Measurements from ENCODE around the gene VCAM1. TPM values are rescaled to one million over a fixed set of nuclear protein-coding genes. Genes with fewer than 3 reads are reported as not detected.

The VCAM1 gene
- total and polyA plus RNA-seq, 11 donors: 1.3 to 40.7 (median 3.9) TPM

DNA sequence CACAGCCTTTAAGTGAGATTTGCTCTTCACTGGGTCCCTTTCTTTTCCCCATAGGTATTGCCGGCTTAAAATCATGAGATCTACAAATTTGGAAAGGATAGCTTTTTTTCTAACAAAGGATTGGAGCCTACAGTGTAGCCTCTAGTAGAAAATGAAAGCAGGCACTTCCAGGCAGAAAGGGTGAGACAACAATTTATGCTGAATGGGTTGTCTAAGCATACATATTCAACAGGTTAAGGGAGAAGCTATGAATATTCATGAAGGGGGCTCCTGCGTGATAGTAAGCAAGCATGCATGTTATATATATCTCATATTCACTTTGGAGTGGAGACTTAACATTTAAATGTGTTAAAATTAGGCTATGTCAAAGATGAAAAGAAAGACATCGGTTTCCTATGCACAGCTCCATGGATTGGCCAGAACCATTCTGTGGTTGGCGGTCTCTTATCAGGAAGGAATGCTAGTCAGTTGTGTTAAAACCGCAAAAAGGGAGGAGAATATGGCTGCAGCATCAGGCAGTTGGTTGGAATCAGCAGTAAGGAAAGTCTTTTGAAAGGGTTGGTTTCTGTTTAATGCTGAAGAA is 66.0 kb downstream of the VCAM1 start:
- 35 to 46% (median 39%) methylated on average over 5 of the region's 5 CpGs for WGBS, 4 donors
- Histone ChIP-seq H3K36me3 (no peaks in the 10 kb centered on the region), H3K27ac (peak overlapping the region in 1 of 12 donors; percentile 54), H3K4me3 (peak overlapping the region in 3 of 12 donors; percentile 8 to 31 (median 19)), H3K4me1 (peaks cover 0 to 14% (median 0%) of the 10 kb centered on the region in 12 donors), H3K27me3 (no peaks in the 10 kb centered on the region), H3K9me3 (peaks cover 0 to 9% (median 0%) of the 10 kb centered on the region in 12 donors)
- TF ChIP-seq CTCF (IDR thresholded peaks at IDR 0.05) (no peak), POLR2A (IDR thresholded peaks at IDR 0.05) (no peak)
- ATAC-seq: peak in 1 of 4 donors; percentile 76
- DNase-seq: no peak
- intact Hi-C loops (cut with DNase I): no loop called here

DNA sequence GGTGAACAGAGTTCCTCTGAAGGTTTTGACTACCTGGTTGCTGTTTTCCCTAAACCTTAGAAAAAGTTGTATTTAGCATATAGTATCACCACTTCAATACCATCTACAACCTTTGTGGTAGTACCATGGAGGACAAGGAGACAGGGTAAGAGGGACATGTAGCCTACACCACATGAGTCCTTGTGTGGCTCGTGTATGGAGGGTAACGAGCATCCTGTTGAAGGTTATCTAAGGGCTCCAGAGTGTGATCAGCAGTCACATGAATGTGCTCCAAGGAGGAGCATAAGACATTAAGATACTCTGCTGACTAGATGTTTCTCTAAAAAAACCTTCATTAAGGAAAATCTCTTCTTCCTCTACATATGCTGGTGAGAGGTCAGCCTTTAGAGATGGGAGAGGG is 67.3 kb downstream of the VCAM1 start:
- Histone ChIP-seq H3K36me3 (no peaks in the 10 kb centered on the region), H3K9me3 (peaks cover 0 to 4% (median 0%) of the 10 kb centered on the region in 12 donors), H3K27me3 (no peaks in the 10 kb centered on the region), H3K4me1 (peaks cover 0 to 18% (median 0%) of the 10 kb centered on the region in 12 donors), H3K4me3 (no peak overlapping the region), H3K27ac (no peak overlapping the region)
- WGBS, 4 donors: 90 to 98% (median 92%) methylated on average over 2 of the region's 2 CpGs
- intact Hi-C loops (cut with DNase I): no loop called here
- no peak for TF ChIP-seq CTCF (IDR thresholded peaks at IDR 0.05)
- TF ChIP-seq POLR2A (IDR thresholded peaks at IDR 0.05): no peak
- DNase-seq (no peak), ATAC-seq (no peak)

Other genes starting within 250 kb of the VCAM1 start
- gene GPR88, start 181.6 kb upstream of the VCAM1 start, total RNA-seq: under 1 TPM in 4 of 9 donors, not detected in 5; 0.08 to 0.27 (median 0.11) TPM
- gene GPR88, start 181.6 kb upstream of the VCAM1 start, polyA plus RNA-seq: under 1 TPM; 0.01 to 0.15 TPM
- gene EXTL2, start 175.1 kb downstream of the VCAM1 start, total RNA-seq: 1 to 10 TPM; 5.4 to 9.6 (median 8.5) TPM
- gene EXTL2, start 175.1 kb downstream of the VCAM1 start, polyA plus RNA-seq: 1 to 10 TPM; 5.4 to 6.7 TPM
- gene SLC30A7, start 176.3 kb downstream of the VCAM1 start, total RNA-seq: 10 to 100 TPM in 2 of 9 donors, 1 to 10 TPM in 7; 3.9 to 19.4 (median 5.5) TPM
- gene SLC30A7, start 176.3 kb downstream of the VCAM1 start, polyA plus RNA-seq: 1 to 10 TPM; 1.6 to 1.8 TPM

Data from heart left ventricle (tissue), 16 donors.